GM12878 (cell line): ENCODE measurements around the gene GRK2. TPM values are rescaled to one million over a fixed set of nuclear protein-coding genes. Genes with fewer than 3 reads are reported as not detected.

ENCODE experiments used
- CBX5 ChIP-seq: sonication (generic); IDR thresholded peaks from 2 replicates; pipeline ENCODE4 v1.6.1; 2016; ENCODE audit warnings: low read depth, moderate library complexity, mild to moderate bottlenecking, inconsistent platforms
- IKZF2 ChIP-seq, 2 experiments: fragments of 450-650 bp; IDR thresholded peaks; 2 replicates each; pipeline ENCODE4 v1.6.1; 2017; ENCODE audit warnings: mild to moderate bottlenecking in 2 of 2, moderate library complexity in 2 of 2
- IRF3 ChIP-seq: fragments of 450-650 bp; IDR thresholded peaks from 2 replicates; pipeline ENCODE4 v1.6.1; 2014; ENCODE audit warnings: mild to moderate bottlenecking
- MEF2B ChIP-seq: fragments of 450-650 bp; IDR thresholded peaks from 2 replicates; pipeline ENCODE4 v1.6.1; 2018; ENCODE audit warnings: mild to moderate bottlenecking, moderate library complexity; ENCODE audit not compliant: partially characterized antibody, poor library complexity, severe bottlenecking
- polyA plus RNA-seq, 11 experiments: library from polyadenylated mRNA; depleted of rRNA in 4 of 11; unstranded in 6 of 11; stranded (reverse) in 5 of 11; fragments of >200 nt; fragmentation: Nextera tagmentation in 4 of 11; fragmentation: Illumina TruSeq in 1 of 11; extraction: Ambion mirVana in 4 of 11; extraction: Trizol in 1 of 11; gene quantifications; 1 replicate in 1 of 11; 2 replicates in 10 of 11; pipeline versions ENCODE4 v1.2.1 to v1.2.3, GENCODE V29; 2011 to 2016; ENCODE audit warnings: inconsistent platforms in 2 of 11, missing spikeins in 2 of 11, low read depth in 1 of 11
- total RNA-seq, 4 experiments: library from RNA; depleted of rRNA in 3 of 4; stranded (reverse); fragments of >200 nt in 3 of 4; fragmentation: Illumina TruSeq in 1 of 4; extraction: Trizol in 1 of 4; gene quantifications; 2 replicates each; pipeline versions ENCODE4 v1.2.1 to v1.2.3, GENCODE V29; 2013 to 2021
- TF ChIP-seq, protein P1 (sequence below), 3 experiments: IDR thresholded peaks in 2 of 3; conservative IDR thresholded peaks in 1 of 3; 2 replicates each; pipeline ENCODE4 v1.5.1; 2011; ENCODE audit warnings: low read depth in 3 of 3, low read length in 3 of 3, mild to moderate bottlenecking in 3 of 3, control low read depth in 2 of 3, moderate library complexity in 2 of 3, inconsistent platforms in 1 of 3, mixed read lengths in 1 of 3; ENCODE audit not compliant: control insufficient read depth in 2 of 3, insufficient read depth in 1 of 3; ENCODE audit errors: extremely low read depth in 1 of 3
- TF ChIP-seq, protein P2 (sequence below): IDR thresholded peaks from 2 replicates; pipeline ENCODE4 v1.6.1; 2011; ENCODE audit warnings: borderline replicate concordance, low read depth, mild to moderate bottlenecking, moderate library complexity, low read length; ENCODE audit not compliant: insufficient read depth, poor library complexity, severe bottlenecking

The GRK2 gene
- total and polyA plus RNA-seq, 10 of the 15 experiments (the other 5 are each of a cell fraction or from before 2014, with no cell fraction given), result 1.0 to 160 (median 66.1) TPM

GRCh38 chr11:67271541-67272284 is 5.4 kb downstream of the GRK2 start (continued):
- TF ChIP-seq, protein P1, sequence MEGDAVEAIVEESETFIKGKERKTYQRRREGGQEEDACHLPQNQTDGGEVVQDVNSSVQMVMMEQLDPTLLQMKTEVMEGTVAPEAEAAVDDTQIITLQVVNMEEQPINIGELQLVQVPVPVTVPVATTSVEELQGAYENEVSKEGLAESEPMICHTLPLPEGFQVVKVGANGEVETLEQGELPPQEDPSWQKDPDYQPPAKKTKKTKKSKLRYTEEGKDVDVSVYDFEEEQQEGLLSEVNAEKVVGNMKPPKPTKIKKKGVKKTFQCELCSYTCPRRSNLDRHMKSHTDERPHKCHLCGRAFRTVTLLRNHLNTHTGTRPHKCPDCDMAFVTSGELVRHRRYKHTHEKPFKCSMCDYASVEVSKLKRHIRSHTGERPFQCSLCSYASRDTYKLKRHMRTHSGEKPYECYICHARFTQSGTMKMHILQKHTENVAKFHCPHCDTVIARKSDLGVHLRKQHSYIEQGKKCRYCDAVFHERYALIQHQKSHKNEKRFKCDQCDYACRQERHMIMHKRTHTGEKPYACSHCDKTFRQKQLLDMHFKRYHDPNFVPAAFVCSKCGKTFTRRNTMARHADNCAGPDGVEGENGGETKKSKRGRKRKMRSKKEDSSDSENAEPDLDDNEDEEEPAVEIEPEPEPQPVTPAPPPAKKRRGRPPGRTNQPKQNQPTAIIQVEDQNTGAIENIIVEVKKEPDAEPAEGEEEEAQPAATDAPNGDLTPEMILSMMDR (IDR thresholded peaks at IDR 0.05 in 2 of 3, conservative IDR thresholded peaks at IDR 0.05 in 1 of 3; ENCODE audit: control insufficient read depth in 2 of 3, extremely low read depth in 1 of 3, insufficient read depth in 1 of 3, low read depth in 3 of 3, low read length in 3 of 3), result no peak
- TF ChIP-seq IRF3 (no peak), IKZF2 (IDR thresholded peaks at IDR 0.05) (0 out of 4 replicates have a peak, but pooled peaks of 1 of the 2 experiments have one; percentile 26), CBX5 (no peak), MEF2B (peak; percentile 81)
- TF ChIP-seq, protein P2, sequence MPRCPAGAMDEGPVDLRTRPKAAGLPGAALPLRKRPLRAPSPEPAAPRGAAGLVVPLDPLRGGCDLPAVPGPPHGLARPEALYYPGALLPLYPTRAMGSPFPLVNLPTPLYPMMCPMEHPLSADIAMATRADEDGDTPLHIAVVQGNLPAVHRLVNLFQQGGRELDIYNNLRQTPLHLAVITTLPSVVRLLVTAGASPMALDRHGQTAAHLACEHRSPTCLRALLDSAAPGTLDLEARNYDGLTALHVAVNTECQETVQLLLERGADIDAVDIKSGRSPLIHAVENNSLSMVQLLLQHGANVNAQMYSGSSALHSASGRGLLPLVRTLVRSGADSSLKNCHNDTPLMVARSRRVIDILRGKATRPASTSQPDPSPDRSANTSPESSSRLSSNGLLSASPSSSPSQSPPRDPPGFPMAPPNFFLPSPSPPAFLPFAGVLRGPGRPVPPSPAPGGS, result peak; percentile 24
- TF ChIP-seq, all 136 proteins: peak for 8
